ENCODE results near the gene B3GAT1.

Gene B3GAT1

DNA sequence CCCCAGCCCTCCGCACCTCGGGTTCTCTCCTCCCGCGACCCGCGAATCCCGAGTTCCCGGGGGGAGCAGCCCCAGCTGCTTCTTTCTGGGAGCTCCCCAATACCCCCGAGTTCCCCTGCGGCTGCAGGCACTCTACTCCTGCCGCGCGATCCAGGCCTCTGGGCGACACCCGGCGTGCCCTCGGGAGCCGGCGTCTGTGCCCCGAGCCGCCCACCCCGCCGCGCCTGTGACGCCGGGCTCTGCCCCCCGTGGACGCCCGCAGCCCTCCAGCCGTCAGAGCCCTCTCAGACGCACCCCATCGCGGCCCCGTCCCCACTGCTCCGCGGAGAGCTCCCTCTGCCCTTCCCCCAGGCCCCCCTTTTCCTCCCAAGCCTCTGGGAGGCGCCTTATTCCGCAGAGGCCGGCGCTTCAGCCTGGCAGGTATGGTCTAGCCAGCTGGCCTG lies 79.8 kb downstream of the B3GAT1 start:
- no peak for DNase-seq

GRCh38 chr11:134331354-134332188 lies 80.5 kb downstream of the B3GAT1 start, which contains the start of gene GLB1L2:
TSS of gene GLB1L2 (plus strand) at chr11:134331988. CDS start at chr11:134332062, 74 bp downstream.
- peak; percentile 87 for DNase-seq

- no peak for DNase-seq
Measured at GRCh38 chr11:134330611-134331353, 81.3 kb downstream of the B3GAT1 start.

Data from activated T-cell treated with anti-CD3 and anti-CD28 coated beads, Interleukin-2, amount 50 U/mL, for 1 hour (primary cell).